NB4 (cell line): ENCODE data around the gene DGKG.

Experiments
- CTCF ChIP-seq: IDR thresholded peaks from one replicate; pipeline ENCODE4 v1.5.1; 2012; ENCODE audit warnings: low read depth, low read length
- MYC ChIP-seq: IDR thresholded peaks from 2 replicates; pipeline ENCODE4 v1.6.1; 2011; ENCODE audit warnings: low read depth, low read length
- POLR2A ChIP-seq: IDR thresholded peaks from 2 replicates; pipeline ENCODE4 v1.6.1; 2011; ENCODE audit warnings: mild to moderate bottlenecking; ENCODE audit not compliant: insufficient read length; ENCODE audit errors: extremely low read depth

GRCh38 chr3:186367631-186368030 is 5.6 kb upstream of the DGKG start:
- TF ChIP-seq CTCF (no peak), MYC (no peak), POLR2A (no peak)
